Fibroblast of the conjunctiva (primary cell): ENCODE data around the gene FMN1.

Experiments
- DNase-seq: peaks from one replicate; pipeline ENCODE4 v3.0.0-alpha.2; 2010; ENCODE audit warnings: low read depth

The FMN1 gene

DNA sequence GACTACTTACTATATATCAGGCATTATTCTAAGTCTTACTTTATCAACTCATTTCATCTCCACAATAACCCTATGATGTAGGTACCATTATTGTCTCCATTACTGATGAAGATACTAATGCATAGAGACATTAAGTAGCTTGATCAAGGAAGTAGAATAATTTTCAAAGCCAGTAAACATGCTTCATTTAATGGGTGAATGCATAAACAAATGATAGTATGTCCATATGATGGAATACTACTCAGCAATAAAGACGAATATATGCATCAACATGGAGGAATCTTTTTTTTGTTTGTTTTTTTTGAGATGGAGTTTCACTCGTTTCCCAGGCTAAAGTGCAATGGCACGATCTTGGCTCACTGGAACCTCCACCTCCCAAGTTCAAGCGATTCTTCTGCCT is 184.9 kb downstream of the FMN1 start:
- DNase-seq: no peak

GRCh38 chr15:33009026-33009425 is 185.5 kb downstream of the FMN1 start:
- DNase-seq: no peak

DNA sequence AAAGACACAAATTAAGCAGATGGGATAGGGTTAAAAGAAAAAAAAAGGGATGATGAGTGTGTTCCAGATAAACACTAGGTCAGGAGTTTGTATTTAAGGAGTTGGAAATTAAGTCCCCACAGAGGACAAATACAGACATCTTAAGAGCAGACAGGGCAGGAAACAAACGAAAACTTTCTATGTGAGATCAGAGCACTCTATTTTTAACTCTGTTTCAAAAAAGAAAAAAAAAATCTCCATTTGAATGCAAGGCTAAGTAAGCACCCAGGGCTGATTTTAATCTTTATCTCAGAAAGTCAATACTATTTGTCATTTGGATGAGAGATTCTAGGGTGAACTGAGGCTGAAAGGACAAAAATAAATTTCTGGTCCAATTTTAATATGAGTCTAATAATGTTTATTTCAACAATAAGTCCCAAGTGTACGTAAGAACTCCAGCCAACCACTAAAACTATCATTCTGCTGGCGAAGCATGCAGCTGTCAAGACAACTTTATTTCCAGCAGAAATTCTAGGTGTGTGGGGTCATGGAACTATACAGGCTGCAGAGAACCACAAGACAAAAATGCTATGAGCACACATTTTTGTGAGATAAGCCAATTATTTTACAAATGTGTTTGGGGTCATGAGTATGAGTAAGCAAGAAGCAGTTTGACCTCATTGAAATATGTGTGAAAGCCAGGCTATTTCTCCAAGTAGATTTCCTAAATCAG is 186.1 kb downstream of the FMN1 start:
- no peak for DNase-seq

DNA sequence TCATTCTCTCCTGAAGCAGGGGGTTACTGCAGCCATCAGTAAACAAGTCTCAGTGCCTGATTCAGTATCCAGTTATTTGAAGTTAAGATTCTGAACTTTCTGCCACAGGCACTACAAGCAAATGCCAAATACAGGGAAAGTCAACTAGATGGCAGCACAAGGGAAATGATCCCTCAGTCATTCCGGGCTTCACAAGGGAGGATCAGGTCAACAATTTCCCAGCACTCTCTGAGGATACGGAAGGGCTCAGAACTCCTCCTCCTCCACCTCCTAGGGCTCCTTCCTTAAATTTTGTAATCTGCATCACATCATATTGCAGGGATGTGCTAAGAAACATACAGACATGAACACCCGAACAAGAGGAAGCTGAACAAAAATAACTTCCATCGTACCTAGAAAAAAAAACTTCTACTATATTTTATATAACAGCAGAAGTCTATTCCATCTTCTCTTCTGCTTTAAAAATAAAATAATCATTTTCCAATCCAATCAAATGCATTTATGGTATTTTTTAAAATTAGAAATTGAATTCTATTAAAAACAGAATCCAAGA is 187.1 kb downstream of the FMN1 start:
- DNase-seq: no peak

GRCh38 chr15:33005582-33005981 is 188.9 kb downstream of the FMN1 start:
- no peak for DNase-seq

GRCh38 chr15:33001926-33002325 is 192.6 kb downstream of the FMN1 start:
- DNase-seq: no peak

DNA sequence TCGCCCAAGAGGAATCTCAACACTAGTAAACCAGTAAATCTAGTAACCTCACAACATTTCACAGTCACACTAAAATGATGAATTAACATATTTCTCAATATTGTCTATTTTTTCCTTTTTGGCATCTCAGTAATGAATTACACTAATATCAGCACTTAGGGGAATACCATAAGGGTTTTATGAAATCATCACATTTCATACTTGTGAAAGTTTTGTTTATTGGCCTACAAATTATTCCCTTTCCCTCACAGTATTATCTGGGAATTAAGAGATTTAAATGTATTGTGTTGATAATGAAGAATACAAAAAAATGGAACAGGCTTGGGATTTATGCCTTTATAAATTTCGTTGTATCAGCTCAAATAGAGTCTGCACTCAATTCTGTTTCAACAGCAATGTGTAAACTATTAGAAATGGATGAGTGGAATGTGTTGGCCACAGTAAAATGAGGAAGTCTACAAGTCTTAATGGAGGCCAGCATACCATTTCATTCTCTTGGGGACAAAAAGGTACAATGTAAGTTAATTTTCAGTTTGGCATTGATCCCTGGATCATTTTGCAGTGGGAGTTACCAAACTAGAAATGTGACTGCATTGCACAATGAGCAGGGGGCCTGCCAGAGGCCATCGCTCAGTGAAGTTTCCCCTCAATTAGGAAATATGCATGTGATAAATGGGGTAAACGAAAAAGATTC is 195.4 kb downstream of the FMN1 start:
- DNase-seq: no peak

DNA sequence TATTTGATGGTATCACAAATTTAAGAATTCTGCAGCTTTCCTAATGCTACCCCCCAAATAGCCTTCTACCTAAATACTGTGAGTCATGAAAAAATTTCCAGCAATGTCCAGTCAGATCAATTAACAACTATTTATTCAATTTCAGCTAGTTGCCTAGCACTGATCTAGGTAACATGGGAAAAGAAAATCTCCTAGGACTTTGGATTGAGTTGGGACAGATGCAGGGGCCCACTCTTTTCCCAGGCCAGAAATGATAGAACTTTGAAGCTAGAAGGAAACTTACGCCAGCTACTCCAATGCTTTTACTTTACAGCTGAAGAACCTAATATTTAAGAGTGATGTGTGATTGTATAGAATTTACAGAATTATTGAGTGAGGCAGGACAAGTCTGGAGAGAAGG is 196.3 kb downstream of the FMN1 start:
- DNase-seq: no peak

- DNase-seq: peak; percentile 39
Measured at GRCh38 chr15:32994810-32995424, 199.6 kb downstream of the FMN1 start.

GRCh38 chr15:32993285-32993684 is 201.2 kb downstream of the FMN1 start:
- no peak for DNase-seq

DNA sequence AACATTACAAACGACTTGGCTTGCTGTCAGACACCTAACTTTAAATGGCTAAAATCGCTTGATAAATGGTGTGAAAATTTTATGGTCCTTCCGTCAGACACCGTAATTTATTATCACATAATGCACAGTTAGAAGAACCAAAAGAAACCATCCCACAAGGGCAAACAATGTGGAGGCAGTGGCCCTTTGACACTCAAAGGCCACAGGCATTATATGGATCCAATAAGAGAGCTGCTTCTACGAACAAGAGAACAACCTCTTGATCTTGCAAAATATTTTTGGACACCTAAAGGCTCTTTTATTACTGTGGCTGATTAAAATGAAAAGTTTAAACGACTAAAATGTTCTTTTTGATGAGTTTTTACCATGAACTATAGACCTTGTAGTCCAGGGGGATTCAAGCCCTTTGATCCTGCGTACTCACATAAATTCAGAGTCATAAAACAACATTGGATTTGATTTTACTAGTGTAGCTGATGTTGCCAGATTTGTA is 202.8 kb downstream of the FMN1 start:
- no peak for DNase-seq

DNA sequence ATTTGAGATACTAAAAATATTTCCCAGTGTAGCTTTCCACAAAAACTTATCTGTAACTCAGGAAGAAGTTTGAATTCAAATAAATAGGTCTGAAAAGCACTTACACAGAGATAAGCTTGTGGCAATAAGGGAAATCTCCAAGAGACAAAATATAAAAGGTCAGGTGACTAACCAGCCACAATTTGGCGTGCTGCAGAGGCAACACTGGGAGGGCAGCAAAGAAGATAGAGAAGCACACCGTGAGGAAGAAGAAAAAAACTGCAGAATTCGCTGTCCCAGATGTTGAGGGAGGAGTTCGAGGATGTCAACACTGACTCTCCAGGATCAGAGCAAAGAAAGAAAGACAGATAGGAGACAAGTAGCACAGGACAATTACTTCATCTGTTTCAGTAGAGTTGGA is 204.4 kb downstream of the FMN1 start:
- DNase-seq: no peak

DNA sequence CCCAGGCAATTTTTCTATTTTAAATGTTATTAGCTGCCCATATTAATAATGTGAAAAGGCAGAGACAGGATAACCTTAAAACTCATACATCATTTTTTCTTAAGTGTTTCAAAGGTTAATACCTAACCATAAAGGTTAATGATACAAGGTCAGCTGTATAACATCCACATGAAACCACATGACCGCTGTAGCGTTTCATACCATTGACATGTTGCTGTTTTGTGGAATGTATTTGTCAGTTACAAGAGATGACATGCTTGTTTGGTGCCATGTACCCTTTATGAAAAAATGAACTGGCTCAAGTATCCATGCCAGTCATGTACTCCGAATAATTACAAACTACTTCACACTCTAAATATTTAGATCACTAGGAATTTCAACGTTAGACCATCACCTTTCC is 207.4 kb downstream of the FMN1 start:
- no peak for DNase-seq

DNA sequence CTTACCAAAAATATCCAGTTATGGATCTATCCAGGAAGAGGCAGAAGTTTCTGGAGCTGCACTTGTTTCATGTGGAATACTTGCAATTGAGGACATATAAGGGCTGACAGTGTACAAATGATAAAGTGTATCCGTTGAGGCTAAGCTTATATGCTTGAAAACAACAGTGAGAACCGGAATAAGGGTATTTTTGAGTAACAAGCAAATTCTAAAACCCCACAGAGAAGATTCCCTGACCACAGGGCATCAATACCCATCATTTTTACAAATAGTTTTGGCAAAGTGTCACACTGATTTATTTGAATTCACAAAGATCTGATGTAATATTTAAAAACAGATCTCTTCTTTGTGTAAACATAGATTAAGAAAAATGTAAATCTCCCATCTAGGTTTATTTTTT is 208.4 kb downstream of the FMN1 start:
- no peak for DNase-seq

DNA sequence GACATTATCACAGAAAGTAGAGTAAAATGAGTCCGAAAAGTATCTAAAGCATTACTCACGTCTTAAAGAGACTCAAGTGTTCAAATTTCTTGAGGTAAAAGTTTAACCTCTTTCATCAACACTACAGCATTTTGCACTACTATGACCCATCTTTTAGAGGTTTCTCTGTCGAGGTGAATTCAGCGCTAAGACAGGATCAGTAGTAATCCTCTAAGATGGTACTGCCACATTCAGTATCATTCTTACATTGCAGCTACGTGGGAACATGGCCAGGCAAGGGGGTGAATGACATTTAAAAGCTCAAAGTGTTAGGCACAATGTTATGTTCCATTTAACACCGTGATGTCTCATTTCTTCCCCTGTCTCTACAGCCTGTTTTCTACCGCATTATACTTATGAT is 210.8 kb downstream of the FMN1 start:
- no peak for DNase-seq

DNA sequence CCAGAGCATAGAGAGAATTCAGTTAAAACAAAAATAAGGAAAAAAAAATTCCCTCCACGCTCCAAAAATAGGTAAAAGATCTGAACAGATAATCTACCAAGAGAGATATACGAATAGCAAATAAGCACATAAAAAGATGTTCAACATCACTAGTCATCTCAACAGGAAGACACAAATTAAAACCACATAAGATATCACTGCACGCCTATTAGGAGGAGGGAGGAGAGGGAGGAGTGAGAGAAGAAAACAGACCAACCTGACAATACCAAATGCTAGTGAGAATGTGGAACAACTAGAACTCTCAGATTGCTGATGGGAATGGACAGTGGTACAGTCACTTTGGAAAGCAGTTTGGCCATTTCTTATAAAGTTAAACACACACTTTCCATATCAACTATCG is 212.5 kb downstream of the FMN1 start:
- no peak for DNase-seq

GRCh38 chr15:32981536-32981935 is 213.0 kb downstream of the FMN1 start:
- no peak for DNase-seq

GRCh38 chr15:32979710-32980109 is 214.8 kb downstream of the FMN1 start:
- no peak for DNase-seq

GRCh38 chr15:32977506-32977905 is 217.0 kb downstream of the FMN1 start:
- no peak for DNase-seq

GRCh38 chr15:32974691-32975090 is 219.8 kb downstream of the FMN1 start:
- no peak for DNase-seq

DNA sequence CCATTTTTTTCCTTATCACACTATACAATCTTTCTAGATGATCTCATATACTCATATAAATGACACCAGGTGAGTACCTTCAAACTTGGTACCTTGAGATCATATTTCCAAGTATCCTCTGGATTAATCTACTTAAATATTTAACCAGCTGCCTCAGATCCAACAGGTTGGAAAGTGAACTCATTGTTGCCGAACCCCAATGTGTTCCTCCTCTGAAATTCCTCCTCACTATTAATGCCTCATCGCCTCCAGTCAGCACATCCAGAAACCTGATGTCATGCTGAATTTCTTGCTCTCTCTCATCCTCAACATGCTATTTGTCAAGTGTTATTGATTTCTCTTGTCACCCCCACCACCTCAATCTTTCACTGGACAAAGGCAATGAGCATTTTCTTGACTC is 221.8 kb downstream of the FMN1 start:
- no peak for DNase-seq

DNA sequence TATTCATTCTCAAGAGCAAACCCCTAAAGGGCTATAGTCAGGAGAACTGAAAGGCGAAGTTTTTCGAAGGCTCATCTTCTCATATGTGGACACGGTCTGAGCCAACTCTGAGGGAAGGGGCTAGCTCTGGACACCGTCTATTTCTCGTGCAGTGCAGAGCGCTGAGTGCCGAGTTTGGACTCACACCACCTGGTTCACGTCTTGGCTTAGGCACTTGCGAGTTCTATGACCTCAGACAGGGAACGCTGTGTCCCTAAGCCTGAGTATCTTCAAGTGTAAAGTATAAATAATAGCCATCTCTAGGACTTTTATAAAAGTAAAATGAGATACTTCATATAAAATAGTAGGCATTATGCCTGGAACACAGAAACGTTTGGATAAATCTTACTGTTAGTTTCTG is 223.7 kb downstream of the FMN1 start:
- no peak for DNase-seq

- DNase-seq: no peak
Measured at GRCh38 chr15:32967521-32967920, 227.0 kb downstream of the FMN1 start.
